H1 (cell line): ENCODE results near the gene TSHZ2. TPM values are rescaled to one million over a fixed set of nuclear protein-coding genes. Genes with fewer than 3 reads are reported as not detected.

Experiments
- CTCF ChIA-PET: fragments of 300-600 bp; sonication (Branson Sonifier 250); formaldehyde crosslinking; loops from one replicate; lab custom pipeline; 2021; ENCODE audit not compliant: partially characterized antibody; lab: Charles Lee
- POLR2A ChIA-PET: fragments of 300-600 bp; sonication (Branson Sonifier 250); formaldehyde crosslinking; loops from one replicate; lab custom pipeline; 2021; ENCODE audit warnings: inconsistent platforms; ENCODE audit not compliant: partially characterized antibody; lab: Charles Lee
- DNase-seq, 2 experiments: peaks; one replicate each; pipeline versions ENCODE4 v3.0.0 to v3.0.0-alpha.2; 2010 to 2022; ENCODE audit warnings: low spot score in 2 of 2, low read depth in 1 of 2, mixed read lengths in 1 of 2
- FAIRE-seq: peaks from 2 replicates; lab custom pipeline; 2011; peaks lifted over from hg19 to GRCh38; lab: Jason Lieb, UNC
- H2AFZ ChIP-seq: 2 replicates; pipeline ENCODE4 v1.8.1; 2012; ENCODE audit warnings: low read length, inconsistent platforms
- H2AK5ac ChIP-seq: 2 replicates; pipeline ENCODE4 v1.6.1; 2013; ENCODE audit warnings: low read depth, low read length
- H2BK120ac ChIP-seq: replicated peaks from 2 replicates; pipeline ENCODE3; 2013; ENCODE audit warnings: low read depth, low read length, inconsistent platforms
- H2BK12ac ChIP-seq: 2 replicates; pipeline ENCODE4 v1.6.1; 2013; ENCODE audit warnings: low read depth, low read length
- H2BK15ac ChIP-seq: 2 replicates; pipeline ENCODE4 v1.6.1; 2013; ENCODE audit warnings: low read length
- H2BK20ac ChIP-seq: 2 replicates; pipeline ENCODE4 v1.6.1; 2013; ENCODE audit warnings: low read length
- H2BK5ac ChIP-seq: 2 replicates; pipeline ENCODE4 v1.6.1; 2013; ENCODE audit warnings: low read depth, low read length
- H3K14ac ChIP-seq: 2 replicates; pipeline ENCODE4 v1.6.1; 2013; ENCODE audit warnings: inconsistent platforms; ENCODE audit not compliant: insufficient read length
- H3K18ac ChIP-seq: 2 replicates; pipeline ENCODE4 v1.6.1; 2013; ENCODE audit warnings: low read length; ENCODE audit errors: extremely low read depth
- H3K23ac ChIP-seq: 2 replicates; pipeline ENCODE4 v1.6.1; 2013; ENCODE audit warnings: inconsistent platforms; ENCODE audit not compliant: insufficient read length
- H3K23me2 ChIP-seq: 2 replicates; pipeline ENCODE4 v1.6.1; 2013; ENCODE audit warnings: low read depth, low read length
- H3K27ac ChIP-seq: 2 replicates; pipeline ENCODE4 v1.6.1; 2011; ENCODE audit warnings: low read depth, low read length, inconsistent platforms
- H3K27me3 ChIP-seq, 4 experiments: replicated peaks in 1 of 4; 1 replicate in 1 of 4; 2 replicates in 3 of 4; pipeline versions ENCODE4 v1.6.1 to v1.8.1; 2011 to 2013; ENCODE audit warnings: low read length in 3 of 4, mild to moderate bottlenecking in 3 of 4, inconsistent platforms in 2 of 4, mixed read lengths in 2 of 4, moderate library complexity in 1 of 4; ENCODE audit not compliant: control insufficient read depth in 3 of 4, insufficient read depth in 3 of 4; ENCODE audit errors: extremely low read depth in 1 of 4
- H3K36me3 ChIP-seq, 4 experiments: 2 replicates each; pipeline versions ENCODE4 v1.6.1 to v1.8.1; 2011 to 2013; ENCODE audit warnings: mild to moderate bottlenecking in 4 of 4, low read length in 3 of 4, moderate library complexity in 2 of 4, control low read depth in 1 of 4, inconsistent platforms in 1 of 4; ENCODE audit not compliant: insufficient read depth in 4 of 4, control insufficient read depth in 2 of 4
- H3K4ac ChIP-seq: replicated peaks from 2 replicates; pipeline ENCODE3; 2013; ENCODE audit warnings: low read length, low read depth, mixed read lengths, inconsistent platforms; ENCODE audit not compliant: insufficient read length
- H3K4me1 ChIP-seq, 4 experiments: replicated peaks in 1 of 4; 1 replicate in 1 of 4; 2 replicates in 3 of 4; pipeline versions ENCODE4 v1.6.1 to v1.8.1; 2011 to 2013; ENCODE audit warnings: low read length in 3 of 4, inconsistent platforms in 2 of 4, mixed read lengths in 1 of 4; ENCODE audit not compliant: insufficient read depth in 4 of 4, control insufficient read depth in 3 of 4
- H3K4me2 ChIP-seq, 2 experiments: 2 replicates each; pipeline versions ENCODE4 v1.6.1 to v1.8.1; 2011 to 2013; ENCODE audit warnings: low read depth in 2 of 2, low read length in 2 of 2, control low read depth in 1 of 2, inconsistent platforms in 1 of 2, mild to moderate bottlenecking in 1 of 2; ENCODE audit not compliant: insufficient read depth in 1 of 2
- H3K4me3 ChIP-seq, 4 experiments: fragments of 200-600, 300-600 bp in 1 of 4; sonication (generic), shearing (Covaris generic), sonication (Bioruptor Twin) in 1 of 4; 2 replicates each; pipeline versions ENCODE4 v1.5.1 to v1.8.1; 2011 to 2016; ENCODE audit warnings: low read length in 4 of 4, low read depth in 3 of 4, control low read depth in 2 of 4, inconsistent platforms in 2 of 4, mild to moderate bottlenecking in 2 of 4, mixed read lengths in 1 of 4, moderate library complexity in 1 of 4; ENCODE audit not compliant: insufficient read depth in 2 of 4; ENCODE audit errors: extremely low read depth in 1 of 4
- H3K56ac ChIP-seq: replicated peaks from 2 replicates; pipeline ENCODE3; 2013; ENCODE audit warnings: low read depth, mild to moderate bottlenecking, mixed read lengths, low read length, inconsistent platforms; ENCODE audit not compliant: insufficient read length
- H3K79me1 ChIP-seq: 2 replicates; pipeline ENCODE4 v1.6.1; 2013; ENCODE audit warnings: low read depth, low read length, control low read depth
- H3K79me2 ChIP-seq, 2 experiments: 2 replicates each; pipeline versions ENCODE4 v1.6.1 to v1.8.1; 2012 to 2013; ENCODE audit warnings: low read length in 2 of 2, mild to moderate bottlenecking in 2 of 2, inconsistent platforms in 1 of 2; ENCODE audit not compliant: insufficient read depth in 2 of 2, control insufficient read depth in 1 of 2
- H3K9ac ChIP-seq, 4 experiments: replicated peaks in 1 of 4; 1 replicate in 1 of 4; 2 replicates in 3 of 4; pipeline versions ENCODE4 v1.6.1 to v1.8.1; 2011 to 2013; ENCODE audit warnings: low read depth in 3 of 4, low read length in 3 of 4, control low read depth in 2 of 4, mild to moderate bottlenecking in 2 of 4, moderate library complexity in 2 of 4, inconsistent platforms in 1 of 4; ENCODE audit errors: extremely low read depth in 1 of 4
- H3K9me3 ChIP-seq, 2 experiments: 2 replicates each; pipeline versions ENCODE4 v1.6.1 to v1.8.1; 2012 to 2013; ENCODE audit warnings: mild to moderate bottlenecking in 2 of 2, moderate library complexity in 2 of 2, control low read depth in 1 of 2, inconsistent platforms in 1 of 2, low read depth in 1 of 2, low read length in 1 of 2, mixed read lengths in 1 of 2; ENCODE audit not compliant: insufficient read depth in 2 of 2
- H4K20me1 ChIP-seq, 2 experiments: replicated peaks in 1 of 2; 2 replicates each; pipeline versions ENCODE3 to v1.8.1; 2011 to 2013; ENCODE audit warnings: inconsistent platforms in 2 of 2, low read length in 2 of 2, mild to moderate bottlenecking in 1 of 2; ENCODE audit not compliant: insufficient read depth in 2 of 2, control insufficient read depth in 1 of 2
- H4K5ac ChIP-seq: 2 replicates; pipeline ENCODE4 v1.6.1; 2013; ENCODE audit warnings: low read length, low read depth, mixed read lengths, inconsistent platforms; ENCODE audit not compliant: insufficient read length
- H4K8ac ChIP-seq: 2 replicates; pipeline ENCODE4 v1.8.0; 2013; ENCODE audit warnings: mild to moderate bottlenecking, moderate library complexity, low read length, inconsistent platforms; ENCODE audit not compliant: insufficient read depth; ENCODE audit errors: extremely low read depth
- H4K91ac ChIP-seq: replicated peaks from 2 replicates; pipeline ENCODE3; 2013; ENCODE audit warnings: low read length, mixed read lengths, inconsistent platforms; ENCODE audit not compliant: insufficient read length
- BACH1 ChIP-seq: IDR thresholded peaks from 2 replicates; pipeline ENCODE4 v1.6.1; 2012; ENCODE audit warnings: low read length, improper control_type of control experiment
- KDM1A ChIP-seq: fragments of 200-600, 300-600 bp; sonication (generic); IDR thresholded peaks from 2 replicates; pipeline ENCODE4 v1.7.1; 2016; ENCODE audit warnings: mild to moderate bottlenecking, low read length, borderline replicate concordance
- NANOG ChIP-seq: IDR thresholded peaks from 2 replicates; pipeline ENCODE4 v1.6.1; 2011; ENCODE audit warnings: low read length, low read depth, mild to moderate bottlenecking, inconsistent platforms; ENCODE audit not compliant: insufficient read depth, poor library complexity, severe bottlenecking
- RAD21 ChIP-seq, 2 experiments: IDR thresholded peaks in 1 of 2; conservative IDR thresholded peaks in 1 of 2; 2 replicates each; pipeline ENCODE4 v1.6.1; 2011; ENCODE audit warnings: low read depth in 2 of 2, low read length in 2 of 2, improper control_type of control experiment in 1 of 2, inconsistent platforms in 1 of 2, mild to moderate bottlenecking in 1 of 2, moderate library complexity in 1 of 2
- WGBS, 2 experiments: shearing (Covaris generic) in 1 of 2; methylation state at CpG; one replicate each; pipeline versions ENCODE4 v1.1.6 to v1.1.7; 2013 to 2015; ENCODE audit warnings: low lambda C conversion rate in 2 of 2, mixed read lengths in 2 of 2, inconsistent platforms in 1 of 2, low coverage in 1 of 2, missing lambda C conversion rate in 1 of 2; ENCODE audit not compliant: insufficient replicate concordance in 2 of 2, insufficient coverage in 1 of 2, insufficient read length in 1 of 2; ENCODE audit errors: extremely low coverage in 1 of 2, missing lambda C conversion rate in 1 of 2; 5-methylcytosine and 5-hydroxymethylcytosine counted together
- polyA plus RNA-seq, 7 experiments: library from polyadenylated mRNA; depleted of rRNA in 3 of 7; stranded (reverse) in 5 of 7; unstranded in 2 of 7; fragments of >200 nt in 5 of 7; fragments of 200-250 nt in 2 of 7; gene quantifications; 1 replicate in 5 of 7; 2 replicates in 1 of 7; 4 replicates in 1 of 7; pipeline versions ENCODE4 v1.2.1 to v1.2.3, GENCODE V29; 2011 to 2013; ENCODE audit warnings: missing spikeins in 2 of 7, mixed read lengths in 2 of 7
- total RNA-seq: library from RNA; stranded (reverse); fragmentation: NEBNext Ultra II Directional; extraction: Animal tissue kit (Norgen Biotek cat#: 25700); gene quantifications from 2 replicates; pipeline ENCODE4 v1.2.1, GENCODE V29; 2021
- TF ChIP-seq, protein P1 (sequence below), 3 experiments: IDR thresholded peaks; 1 replicate in 2 of 3; 2 replicates in 1 of 3; pipeline versions ENCODE4 v1.5.1 to v1.6.1; 2011; ENCODE audit warnings: low read length in 3 of 3, mild to moderate bottlenecking in 3 of 3, inconsistent platforms in 2 of 3, low read depth in 1 of 3, moderate library complexity in 1 of 3; ENCODE audit not compliant: insufficient read depth in 1 of 3; ENCODE audit errors: control extremely low read depth in 1 of 3
- TF ChIP-seq, protein P2 (sequence below): IDR thresholded peaks from 2 replicates; pipeline ENCODE4 v1.6.1; 2011; ENCODE audit warnings: low read length, improper control_type of control experiment

TSHZ2 gene
- total and polyA plus RNA-seq, 2 of the 8 experiments (the other 6 are each of a cell fraction or from before 2014, with no cell fraction given): 0.14 to 0.30 TPM

DNA sequence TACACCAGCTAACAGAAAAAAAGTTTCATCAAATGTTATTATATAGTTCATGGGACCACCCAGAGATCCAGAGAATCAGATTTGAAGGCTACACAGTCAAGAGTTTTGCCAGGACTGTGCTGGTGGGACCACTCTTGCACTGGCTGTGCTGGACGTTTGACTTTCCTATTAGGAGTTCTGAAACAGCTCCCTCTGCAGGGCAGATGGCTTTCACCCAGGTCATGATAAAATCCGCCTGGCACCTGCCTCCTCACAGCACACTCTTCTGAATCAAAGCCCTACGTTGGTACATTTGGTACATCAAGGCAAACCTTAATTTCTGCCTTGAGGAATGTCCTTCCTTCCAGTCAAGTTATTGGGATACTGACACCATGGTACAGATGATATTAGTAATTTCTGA, 319.4 kb downstream of the TSHZ2 start:
- H4K91ac ChIP-seq: no peak overlapping the region
- H3K18ac ChIP-seq: no peak overlapping the region
- ChIA-PET CTCF (interaction anchor here (0.6 to 1.5 kb wide), 19 partner anchors 9 to 249 kb away, joined by 3 to 7 read pairs (median 3); no protein-coding TSS in a partner anchor), POLR2A (no interaction called here)
- no peaks in the 10 kb centered on the region for H4K20me1 ChIP-seq
- WGBS, 2 experiments: 34% methylated on average over 3 of the region's 3 CpGs; no CpG with 5 or more reads in 1 of the 2 experiments
- no peak overlapping the region for H2BK12ac ChIP-seq
- no peak overlapping the region for H2AK5ac ChIP-seq
- no peak overlapping the region for H2BK5ac ChIP-seq
- TF ChIP-seq, protein P1, sequence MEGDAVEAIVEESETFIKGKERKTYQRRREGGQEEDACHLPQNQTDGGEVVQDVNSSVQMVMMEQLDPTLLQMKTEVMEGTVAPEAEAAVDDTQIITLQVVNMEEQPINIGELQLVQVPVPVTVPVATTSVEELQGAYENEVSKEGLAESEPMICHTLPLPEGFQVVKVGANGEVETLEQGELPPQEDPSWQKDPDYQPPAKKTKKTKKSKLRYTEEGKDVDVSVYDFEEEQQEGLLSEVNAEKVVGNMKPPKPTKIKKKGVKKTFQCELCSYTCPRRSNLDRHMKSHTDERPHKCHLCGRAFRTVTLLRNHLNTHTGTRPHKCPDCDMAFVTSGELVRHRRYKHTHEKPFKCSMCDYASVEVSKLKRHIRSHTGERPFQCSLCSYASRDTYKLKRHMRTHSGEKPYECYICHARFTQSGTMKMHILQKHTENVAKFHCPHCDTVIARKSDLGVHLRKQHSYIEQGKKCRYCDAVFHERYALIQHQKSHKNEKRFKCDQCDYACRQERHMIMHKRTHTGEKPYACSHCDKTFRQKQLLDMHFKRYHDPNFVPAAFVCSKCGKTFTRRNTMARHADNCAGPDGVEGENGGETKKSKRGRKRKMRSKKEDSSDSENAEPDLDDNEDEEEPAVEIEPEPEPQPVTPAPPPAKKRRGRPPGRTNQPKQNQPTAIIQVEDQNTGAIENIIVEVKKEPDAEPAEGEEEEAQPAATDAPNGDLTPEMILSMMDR (IDR thresholded peaks at IDR 0.05; ENCODE audit: control extremely low read depth in 1 of 3, insufficient read depth in 1 of 3, low read depth in 1 of 3, low read length in 3 of 3): peak; percentile 64 to 80 (median 68)
- no peak for TF ChIP-seq NANOG
- TF ChIP-seq KDM1A: no peak
- peak; percentile 50 to 65 for TF ChIP-seq RAD21 (IDR thresholded peaks at IDR 0.05 in 1 of 2, conservative IDR thresholded peaks at IDR 0.05 in 1 of 2; ENCODE audit: low read depth in 2 of 2, low read length in 2 of 2)
- TF ChIP-seq BACH1: no peak
- TF ChIP-seq, protein P2, sequence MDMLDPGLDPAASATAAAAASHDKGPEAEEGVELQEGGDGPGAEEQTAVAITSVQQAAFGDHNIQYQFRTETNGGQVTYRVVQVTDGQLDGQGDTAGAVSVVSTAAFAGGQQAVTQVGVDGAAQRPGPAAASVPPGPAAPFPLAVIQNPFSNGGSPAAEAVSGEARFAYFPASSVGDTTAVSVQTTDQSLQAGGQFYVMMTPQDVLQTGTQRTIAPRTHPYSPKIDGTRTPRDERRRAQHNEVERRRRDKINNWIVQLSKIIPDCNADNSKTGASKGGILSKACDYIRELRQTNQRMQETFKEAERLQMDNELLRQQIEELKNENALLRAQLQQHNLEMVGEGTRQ: no peak
- H4K5ac ChIP-seq: no peak overlapping the region
- no peak overlapping the region for H3K4ac ChIP-seq
- no peaks in the 10 kb centered on the region for H3K27me3 ChIP-seq
- no peak overlapping the region for H3K23ac ChIP-seq
- H3K4me1 ChIP-seq: no peaks in the 10 kb centered on the region
- DNase-seq: peak in 1 of 2 experiments; percentile 73
- H2AFZ ChIP-seq: no peak overlapping the region
- no peak overlapping the region for H3K14ac ChIP-seq
- H2BK15ac ChIP-seq: no peak overlapping the region
- no peak overlapping the region for H3K9ac ChIP-seq
- H3K36me3 ChIP-seq: no peaks in the 10 kb centered on the region
- H3K9me3 ChIP-seq: no peaks in the 10 kb centered on the region
- no peak overlapping the region for H3K27ac ChIP-seq
- no peak overlapping the region for H4K8ac ChIP-seq
- H3K56ac ChIP-seq: no peak overlapping the region
- H3K4me3 ChIP-seq: no peak overlapping the region
- no peaks in the 10 kb centered on the region for H3K79me2 ChIP-seq
- no peak overlapping the region for H2BK20ac ChIP-seq
- FAIRE-seq: peak; percentile 77
- no peak overlapping the region for H2BK120ac ChIP-seq
- no peak overlapping the region for H3K4me2 ChIP-seq
- H3K79me1 ChIP-seq: no peaks in the 10 kb centered on the region
- no peaks in the 10 kb centered on the region for H3K23me2 ChIP-seq
